GM12875 (cell line): ENCODE results near the gene PRKCD.

Source experiments
- H3K4me3 ChIP-seq: one replicate; pipeline ENCODE4 v1.5.1; 2011; ENCODE audit warnings: low read depth, low read length, control low read depth
- TF ChIP-seq, protein P1 (sequence below): IDR thresholded peaks from 2 replicates; pipeline ENCODE4 v1.5.1; 2011; ENCODE audit warnings: low read depth, mild to moderate bottlenecking, control low read depth, inconsistent platforms, low read length, moderate library complexity, borderline replicate concordance; ENCODE audit not compliant: insufficient read depth

Gene PRKCD

DNA sequence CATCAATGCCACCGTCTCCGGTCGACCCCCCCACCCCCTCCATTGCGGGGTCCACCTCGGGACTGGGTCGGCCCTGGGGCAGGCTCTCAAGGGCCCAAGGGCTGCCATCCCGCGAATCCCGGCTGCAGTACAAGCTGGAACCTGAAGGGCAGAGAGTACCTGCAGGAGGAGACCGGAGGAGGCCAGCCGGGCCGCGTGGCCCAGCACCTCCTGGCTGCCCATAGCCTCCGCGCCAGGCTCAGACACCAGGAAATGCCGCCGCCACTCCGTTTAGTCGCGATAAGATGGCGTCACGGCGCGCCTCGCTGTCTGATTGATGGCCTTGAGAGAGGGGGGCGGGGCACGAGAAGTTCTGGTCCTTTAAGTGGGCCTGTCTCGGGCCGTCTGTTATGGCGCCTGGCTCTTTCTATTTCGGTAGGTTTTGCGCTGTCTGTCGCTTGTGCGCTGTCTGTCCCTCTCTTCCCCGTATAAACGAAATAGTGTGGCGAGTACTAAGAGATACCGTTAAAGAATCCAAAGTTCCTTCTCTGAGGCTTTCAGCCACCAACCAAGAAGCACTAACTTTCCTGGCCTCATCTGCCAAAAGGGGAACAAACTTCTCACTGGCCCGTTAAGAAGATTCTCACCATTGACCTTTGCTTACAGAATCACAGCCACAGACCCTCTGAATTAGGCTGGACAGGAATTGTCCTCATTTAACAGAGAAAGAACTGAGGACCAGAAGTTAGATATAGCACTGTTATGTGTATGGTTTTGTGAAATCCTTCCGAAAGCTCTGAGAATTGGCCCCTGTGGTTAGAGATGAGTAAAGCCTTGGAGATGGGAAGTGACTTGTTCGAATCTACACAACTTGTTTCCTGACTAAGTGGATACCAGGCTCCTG lies 30.6 kb upstream of the PRKCD start, which contains the start of gene RFT1:
TSS of gene RFT1 (minus strand) at position 257 of the 883 bp plus-strand sequence. CDS start at position 222, 35 bp downstream.
- TF ChIP-seq, protein P1, sequence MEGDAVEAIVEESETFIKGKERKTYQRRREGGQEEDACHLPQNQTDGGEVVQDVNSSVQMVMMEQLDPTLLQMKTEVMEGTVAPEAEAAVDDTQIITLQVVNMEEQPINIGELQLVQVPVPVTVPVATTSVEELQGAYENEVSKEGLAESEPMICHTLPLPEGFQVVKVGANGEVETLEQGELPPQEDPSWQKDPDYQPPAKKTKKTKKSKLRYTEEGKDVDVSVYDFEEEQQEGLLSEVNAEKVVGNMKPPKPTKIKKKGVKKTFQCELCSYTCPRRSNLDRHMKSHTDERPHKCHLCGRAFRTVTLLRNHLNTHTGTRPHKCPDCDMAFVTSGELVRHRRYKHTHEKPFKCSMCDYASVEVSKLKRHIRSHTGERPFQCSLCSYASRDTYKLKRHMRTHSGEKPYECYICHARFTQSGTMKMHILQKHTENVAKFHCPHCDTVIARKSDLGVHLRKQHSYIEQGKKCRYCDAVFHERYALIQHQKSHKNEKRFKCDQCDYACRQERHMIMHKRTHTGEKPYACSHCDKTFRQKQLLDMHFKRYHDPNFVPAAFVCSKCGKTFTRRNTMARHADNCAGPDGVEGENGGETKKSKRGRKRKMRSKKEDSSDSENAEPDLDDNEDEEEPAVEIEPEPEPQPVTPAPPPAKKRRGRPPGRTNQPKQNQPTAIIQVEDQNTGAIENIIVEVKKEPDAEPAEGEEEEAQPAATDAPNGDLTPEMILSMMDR = no peak
- peak within 1 kb of the TSS; percentile 83 for H3K4me3 ChIP-seq

DNA sequence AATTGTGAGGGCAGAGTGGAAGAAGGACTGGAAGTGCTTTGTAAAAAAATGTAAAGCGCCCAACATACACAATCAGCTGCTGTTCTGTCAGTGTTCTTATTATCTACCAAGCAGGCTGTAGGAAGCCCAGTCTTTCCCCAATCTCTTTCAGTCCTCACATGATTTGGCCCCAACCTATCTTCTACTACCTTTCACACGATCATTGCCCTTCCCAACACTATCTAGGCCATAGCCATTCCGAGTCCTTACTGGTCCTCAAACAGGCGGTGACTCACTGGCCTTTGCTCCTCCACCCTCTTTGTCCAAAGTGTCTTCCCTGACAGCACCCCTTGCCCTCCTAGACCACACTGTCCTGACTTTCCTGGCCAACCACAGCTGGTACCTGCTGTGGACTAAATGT lies 29.9 kb upstream of the PRKCD start:
- H3K4me3 ChIP-seq = peak overlapping the region; percentile 83
- TF ChIP-seq, protein P1 = no peak

DNA sequence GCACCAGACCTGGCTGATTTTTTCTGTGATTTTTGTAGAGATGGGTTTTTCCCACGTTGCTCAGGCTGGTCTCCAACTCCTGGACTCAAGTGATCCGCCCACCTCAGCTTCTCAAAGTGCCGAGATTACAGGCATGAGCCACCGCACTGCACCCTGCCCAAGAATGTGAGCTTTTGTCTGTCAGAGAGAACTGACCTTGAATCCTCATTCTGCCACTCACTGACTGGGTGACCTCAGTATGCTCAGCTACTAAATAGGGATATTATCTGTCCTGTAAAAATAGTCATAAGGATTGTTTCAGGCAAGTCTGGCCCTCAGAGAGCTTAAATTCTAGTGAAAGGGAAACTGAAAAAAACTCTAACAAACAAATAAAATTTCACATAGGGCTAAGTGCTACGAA lies 28.7 kb upstream of the PRKCD start:
- H3K4me3 ChIP-seq = no peak overlapping the region
- TF ChIP-seq, protein P1 = no peak

DNA sequence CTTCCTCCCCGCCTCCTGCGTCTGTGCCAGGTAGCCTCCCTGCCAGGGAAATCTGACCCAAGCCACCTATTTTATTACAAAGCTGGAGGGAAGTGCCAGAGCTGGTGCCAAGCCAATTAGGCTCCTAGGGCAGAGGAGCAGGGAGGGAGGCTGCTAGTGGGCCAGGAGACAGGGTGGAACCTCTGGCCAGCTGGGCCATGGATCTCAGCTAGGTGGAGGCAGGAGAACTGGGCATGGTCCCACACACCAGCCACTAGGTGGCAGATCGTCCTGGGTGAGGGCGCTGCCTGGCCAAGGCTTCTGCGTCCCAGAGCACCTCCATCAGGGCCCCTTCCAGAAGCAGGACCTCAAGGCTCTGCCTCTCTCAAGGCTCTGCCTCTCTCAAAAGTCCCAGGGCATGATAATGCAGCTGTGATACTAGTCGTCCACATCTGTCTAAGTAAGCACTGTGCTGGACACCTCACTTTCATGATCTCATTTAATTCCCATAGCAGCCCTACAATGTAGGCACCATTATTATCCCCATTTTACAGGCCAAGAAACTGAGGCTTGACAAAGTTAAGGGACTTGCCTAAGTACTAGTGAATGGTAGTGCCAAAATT lies 26.3 kb upstream of the PRKCD start:
- no peak overlapping the region for H3K4me3 ChIP-seq
- TF ChIP-seq, protein P1 = peak; percentile 89

DNA sequence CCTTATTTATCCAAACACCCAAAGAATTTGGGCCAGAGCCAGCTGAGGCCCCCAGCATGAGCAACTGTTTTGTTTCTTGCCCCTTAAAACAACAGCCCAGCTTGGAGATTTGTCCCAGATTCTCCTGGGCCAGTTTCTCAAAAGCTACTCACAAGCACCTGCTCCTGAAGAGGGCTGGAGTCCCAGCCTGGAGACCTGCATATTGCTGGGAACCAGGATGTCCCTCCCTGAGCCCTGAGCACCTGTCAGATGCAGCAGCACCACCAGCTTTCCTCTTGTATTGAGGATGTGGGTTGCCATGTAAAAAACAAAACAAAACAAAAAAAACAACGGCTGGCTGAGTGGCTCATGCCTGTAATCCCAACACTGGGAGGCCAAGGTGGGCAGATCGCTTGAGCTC lies 23.8 kb upstream of the PRKCD start:
- no peak overlapping the region for H3K4me3 ChIP-seq
- TF ChIP-seq, protein P1 = no peak

DNA sequence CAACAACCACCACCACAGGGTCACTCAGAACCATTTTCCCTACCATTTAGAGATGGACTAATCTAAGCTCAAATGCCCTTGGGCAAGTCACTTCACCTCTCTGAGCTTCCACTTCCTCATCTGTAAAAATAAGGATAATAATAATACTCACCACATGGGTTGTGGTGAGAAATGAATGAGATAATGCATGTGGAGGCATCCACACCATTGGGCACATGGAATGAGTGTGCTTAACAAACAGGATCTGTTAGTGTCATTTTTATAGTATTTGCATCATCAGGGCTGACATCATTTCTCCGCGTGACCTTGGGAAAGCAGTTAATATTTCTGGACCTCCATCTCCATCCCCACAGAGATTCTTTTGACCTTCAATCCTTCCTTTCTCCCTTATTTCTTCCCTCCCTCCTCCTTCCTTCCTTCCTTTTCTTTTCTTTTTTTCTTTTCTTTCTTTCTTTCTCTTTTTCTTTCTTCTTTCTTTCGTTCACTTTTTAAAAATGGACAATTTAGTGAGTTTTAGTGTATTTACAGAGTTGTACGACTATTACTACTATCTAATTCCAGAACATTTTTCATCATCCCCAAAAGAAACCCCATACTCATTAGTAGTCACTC lies 23.1 kb upstream of the PRKCD start:
- TF ChIP-seq, protein P1 = no peak
- H3K4me3 ChIP-seq = no peak overlapping the region
